Measurements from ENCODE around the gene ZNF791.
A peak's percentile ranks its signal among the peaks of the same experiment; 100 is the strongest.
"Not testable (repeated sequence)": the region's sequence is repeated elsewhere in the genome, so short reads cannot be mapped to it uniquely, and the experiment has no call there.

Gene ZNF791

GRCh38 chr19:12606796-12607195, 3.9 kb upstream of the ZNF791 start:
- TF ChIP-seq CTCF (IDR thresholded peaks at IDR 0.05; ENCODE audit: low read depth, low read length): no peak
- no peak for DNase-seq
- H3K4me3 ChIP-seq (ENCODE audit: low read depth, low read length): no peak overlapping the region
- no peaks in the 10 kb centered on the region for H3K27me3 ChIP-seq
- H3K9me3 ChIP-seq: no peaks in the 10 kb centered on the region
- H3K36me3 ChIP-seq: peaks cover 5% of the 10 kb centered on the region
- no peaks in the 10 kb centered on the region for H3K4me1 ChIP-seq

GRCh38 chr19:12607631-12608030, 3.1 kb upstream of the ZNF791 start:
- DNase-seq: no peak
- peaks cover 5% of the 10 kb centered on the region for H3K36me3 ChIP-seq

GRCh38 chr19:12611361-12611699, 610 bp downstream of the ZNF791 start:
- peak; percentile 65 for DNase-seq
- Histone ChIP-seq H3K27me3 (no peaks in the 10 kb centered on the region), H3K4me3 (ENCODE audit: low read depth, low read length) (peak overlapping the region; percentile 98), H3K4me1 (no peaks in the 10 kb centered on the region), H3K9me3 (no peaks in the 10 kb centered on the region), H3K36me3 (peaks cover 20% of the 10 kb centered on the region)
- TF ChIP-seq CTCF (IDR thresholded peaks at IDR 0.05; ENCODE audit: low read depth, low read length): no peak

More at GRCh38 chr19:12607631-12608030, 3.1 kb upstream of the ZNF791 start:
- H3K27me3 ChIP-seq: no peaks in the 10 kb centered on the region
- H3K4me1 ChIP-seq: no peaks in the 10 kb centered on the region
- H3K4me3 ChIP-seq (ENCODE audit: low read depth, low read length): no peak overlapping the region
- no peak for TF ChIP-seq CTCF (IDR thresholded peaks at IDR 0.05; ENCODE audit: low read depth, low read length)
- H3K9me3 ChIP-seq: no peaks in the 10 kb centered on the region

GRCh38 chr19:12617646-12618045, 6.9 kb downstream of the ZNF791 start:
- Histone ChIP-seq H3K36me3 (peaks cover 22% of the 10 kb centered on the region), H3K4me1 (no peaks in the 10 kb centered on the region), H3K4me3 (ENCODE audit: low read depth, low read length) (no peak overlapping the region), H3K9me3 (no peaks in the 10 kb centered on the region; the same call in 1 of the 2 replicates), H3K27me3 (no peaks in the 10 kb centered on the region)
- DNase-seq: no peak
- TF ChIP-seq CTCF (IDR thresholded peaks at IDR 0.05; ENCODE audit: low read depth, low read length): no peak

GRCh38 chr19:12621253-12622024, 10.7 kb downstream of the ZNF791 start:
- not testable (repeated sequence) for H3K4me3 ChIP-seq (ENCODE audit: low read depth, low read length)
- peaks cover 40% of the 10 kb centered on the region for H3K36me3 ChIP-seq

GRCh38 chr19:12623361-12624031, 12.8 kb downstream of the ZNF791 start:
- peaks cover 15% of the 10 kb centered on the region; the same call in 1 of the 2 replicates for H3K9me3 ChIP-seq
- DNase-seq: no peak
- H3K27me3 ChIP-seq: no peaks in the 10 kb centered on the region
- TF ChIP-seq CTCF (IDR thresholded peaks at IDR 0.05; ENCODE audit: low read depth, low read length): no peak
- no peaks in the 10 kb centered on the region for H3K4me1 ChIP-seq
- no peak overlapping the region for H3K4me3 ChIP-seq (ENCODE audit: low read depth, low read length)
- H3K36me3 ChIP-seq: peaks cover 57% of the 10 kb centered on the region

More at GRCh38 chr19:12621253-12622024, 10.7 kb downstream of the ZNF791 start:
- not testable (repeated sequence) for H3K4me1 ChIP-seq, DNase-seq, H3K27me3 ChIP-seq, H3K9me3 ChIP-seq
